ENCODE data around the gene UBXN4. TPM values are rescaled to one million over a fixed set of nuclear protein-coding genes. Genes with fewer than 3 reads are reported as not detected.

UBXN4 gene
- total RNA-seq, 1 donor from 2014 or later = 88.1 TPM

DNA sequence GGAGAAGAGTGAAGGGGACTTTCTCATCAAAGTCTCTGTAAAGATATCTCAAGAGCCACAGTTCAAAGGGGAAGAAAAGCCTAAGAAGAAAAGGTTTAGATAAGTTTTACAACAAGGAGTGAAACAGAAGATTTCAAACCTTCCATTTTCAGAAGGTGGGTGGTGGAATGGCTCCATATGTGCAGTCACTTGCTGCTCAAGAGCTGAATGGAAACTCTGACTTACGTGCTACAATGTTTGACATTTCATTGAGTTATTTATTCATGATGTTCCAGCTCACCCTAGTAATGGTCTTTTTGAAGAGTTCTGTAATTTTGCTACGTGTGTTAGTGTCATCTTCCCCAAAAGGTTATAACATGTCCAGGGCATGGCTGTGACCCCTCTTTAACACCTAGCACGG lies 73.6 kb downstream of the UBXN4 start:
- Histone ChIP-seq H3K9me3 (no peaks in the 10 kb centered on the region), H3K4me1 (no peaks in the 10 kb centered on the region), H3K27ac (no peak overlapping the region), H3K4me3 (no peak overlapping the region), H3K36me3 (no peaks in the 10 kb centered on the region), H3K27me3 (ENCODE audit: low read depth) (no peaks in the 10 kb centered on the region)
- ATAC-seq = no peak
- TF ChIP-seq, protein P1, sequence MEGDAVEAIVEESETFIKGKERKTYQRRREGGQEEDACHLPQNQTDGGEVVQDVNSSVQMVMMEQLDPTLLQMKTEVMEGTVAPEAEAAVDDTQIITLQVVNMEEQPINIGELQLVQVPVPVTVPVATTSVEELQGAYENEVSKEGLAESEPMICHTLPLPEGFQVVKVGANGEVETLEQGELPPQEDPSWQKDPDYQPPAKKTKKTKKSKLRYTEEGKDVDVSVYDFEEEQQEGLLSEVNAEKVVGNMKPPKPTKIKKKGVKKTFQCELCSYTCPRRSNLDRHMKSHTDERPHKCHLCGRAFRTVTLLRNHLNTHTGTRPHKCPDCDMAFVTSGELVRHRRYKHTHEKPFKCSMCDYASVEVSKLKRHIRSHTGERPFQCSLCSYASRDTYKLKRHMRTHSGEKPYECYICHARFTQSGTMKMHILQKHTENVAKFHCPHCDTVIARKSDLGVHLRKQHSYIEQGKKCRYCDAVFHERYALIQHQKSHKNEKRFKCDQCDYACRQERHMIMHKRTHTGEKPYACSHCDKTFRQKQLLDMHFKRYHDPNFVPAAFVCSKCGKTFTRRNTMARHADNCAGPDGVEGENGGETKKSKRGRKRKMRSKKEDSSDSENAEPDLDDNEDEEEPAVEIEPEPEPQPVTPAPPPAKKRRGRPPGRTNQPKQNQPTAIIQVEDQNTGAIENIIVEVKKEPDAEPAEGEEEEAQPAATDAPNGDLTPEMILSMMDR (IDR thresholded peaks at IDR 0.05) = no peak
- intact Hi-C loops (cut with DNase I) = no loop called here
- DNase-seq = no peak

DNA sequence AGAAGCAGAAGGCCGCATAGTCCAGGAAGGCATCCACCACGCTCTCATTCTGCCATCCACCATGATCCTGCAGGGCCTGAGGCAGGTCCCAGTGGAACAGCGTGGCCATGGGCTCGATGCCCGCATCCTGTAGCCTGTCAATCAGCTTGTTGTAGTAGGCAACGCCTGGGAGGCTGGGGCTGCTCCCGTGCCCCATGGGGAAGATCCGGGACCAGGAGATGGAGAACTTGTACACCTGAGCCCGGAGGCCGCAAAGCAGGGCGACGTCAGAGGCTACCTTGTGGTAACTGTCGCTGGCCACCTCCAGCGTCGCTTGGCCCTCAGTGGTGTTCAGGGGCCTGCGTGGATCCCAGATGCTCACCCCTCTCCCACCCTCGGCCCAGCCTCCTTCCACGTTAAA lies 75.8 kb downstream of the UBXN4 start:
- intact Hi-C loops (cut with DNase I) = no loop called here
- no peak for DNase-seq

DNA sequence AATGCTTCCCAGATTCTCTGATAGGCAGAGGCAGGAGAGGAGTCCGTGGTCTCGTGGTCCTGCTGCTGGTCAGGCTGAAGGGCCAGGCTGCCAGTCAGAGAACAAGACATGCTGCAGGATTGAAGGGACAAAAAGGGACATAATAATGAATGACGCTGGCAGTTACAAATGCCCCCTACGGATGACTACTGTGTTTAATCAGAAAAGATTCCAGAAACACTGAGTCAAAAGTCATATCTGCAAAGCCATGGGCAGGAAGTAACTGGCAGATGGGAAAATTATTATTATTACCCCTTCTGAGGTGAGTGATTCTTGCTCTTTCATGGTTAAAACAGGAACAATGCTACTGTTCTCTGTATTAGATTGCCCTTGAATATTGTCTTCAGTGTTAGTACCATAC lies 76.3 kb downstream of the UBXN4 start:
- Histone ChIP-seq H3K4me3 (no peak overlapping the region), H3K27ac (no peak overlapping the region), H3K27me3 (ENCODE audit: low read depth) (no peaks in the 10 kb centered on the region), H3K36me3 (no peaks in the 10 kb centered on the region), H3K9me3 (peaks cover 6% of the 10 kb centered on the region), H3K4me1 (no peaks in the 10 kb centered on the region)
- no peak for DNase-seq
- intact Hi-C loops (cut with DNase I) = no loop called here
- TF ChIP-seq, protein P1 (IDR thresholded peaks at IDR 0.05) = no peak
- no peak for ATAC-seq

More for the DNA sequence above, 75.8 kb downstream of the UBXN4 start:
- Histone ChIP-seq H3K9me3 (peaks cover 2% of the 10 kb centered on the region), H3K4me3 (no peak overlapping the region), H3K27me3 (ENCODE audit: low read depth) (no peaks in the 10 kb centered on the region), H3K27ac (no peak overlapping the region), H3K36me3 (no peaks in the 10 kb centered on the region), H3K4me1 (no peaks in the 10 kb centered on the region)
- TF ChIP-seq, protein P1 (IDR thresholded peaks at IDR 0.05) = no peak
- no peak for ATAC-seq

DNA sequence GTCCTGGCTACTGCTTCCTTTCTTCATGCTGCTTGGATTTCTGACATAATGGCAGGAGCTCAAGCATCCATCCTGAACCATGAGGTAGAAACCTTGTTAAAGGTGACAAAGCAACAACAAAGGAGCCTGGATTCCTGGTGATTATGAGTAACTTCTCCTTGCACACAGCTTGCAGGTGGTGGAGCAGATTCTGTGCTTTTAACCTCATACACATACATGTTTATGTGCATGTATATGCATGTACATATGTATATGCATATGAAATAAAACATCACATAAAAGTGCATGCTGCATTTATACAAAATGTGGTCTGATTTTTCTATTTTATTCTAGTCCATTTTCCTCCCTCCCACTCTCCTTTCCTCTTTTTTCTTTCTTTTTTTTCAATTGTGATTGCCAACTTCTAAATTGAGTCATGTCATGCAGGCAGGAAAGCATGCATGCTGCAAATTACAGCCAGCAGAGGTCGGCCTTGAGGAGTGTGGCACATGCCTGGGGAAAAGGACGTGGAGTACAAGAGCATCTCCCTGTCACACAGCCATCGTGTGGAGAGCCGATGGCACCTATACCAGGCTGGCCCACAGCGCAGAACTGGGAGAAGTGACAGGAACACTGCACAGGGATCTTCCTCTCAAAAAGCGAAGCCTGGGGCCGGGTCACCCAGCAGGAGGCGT lies 77.4 kb downstream of the UBXN4 start:
- no peak overlapping the region for H3K27ac ChIP-seq
- intact Hi-C loops (cut with DNase I) = no loop called here
- H3K27me3 ChIP-seq (ENCODE audit: low read depth) = no peaks in the 10 kb centered on the region
- ATAC-seq (no peak), DNase-seq (no peak)
- no peaks in the 10 kb centered on the region for H3K4me1 ChIP-seq
- H3K9me3 ChIP-seq = peaks cover 6% of the 10 kb centered on the region
- H3K36me3 ChIP-seq = no peaks in the 10 kb centered on the region
- TF ChIP-seq, protein P1 (IDR thresholded peaks at IDR 0.05) = no peak
- no peak overlapping the region for H3K4me3 ChIP-seq

DNA sequence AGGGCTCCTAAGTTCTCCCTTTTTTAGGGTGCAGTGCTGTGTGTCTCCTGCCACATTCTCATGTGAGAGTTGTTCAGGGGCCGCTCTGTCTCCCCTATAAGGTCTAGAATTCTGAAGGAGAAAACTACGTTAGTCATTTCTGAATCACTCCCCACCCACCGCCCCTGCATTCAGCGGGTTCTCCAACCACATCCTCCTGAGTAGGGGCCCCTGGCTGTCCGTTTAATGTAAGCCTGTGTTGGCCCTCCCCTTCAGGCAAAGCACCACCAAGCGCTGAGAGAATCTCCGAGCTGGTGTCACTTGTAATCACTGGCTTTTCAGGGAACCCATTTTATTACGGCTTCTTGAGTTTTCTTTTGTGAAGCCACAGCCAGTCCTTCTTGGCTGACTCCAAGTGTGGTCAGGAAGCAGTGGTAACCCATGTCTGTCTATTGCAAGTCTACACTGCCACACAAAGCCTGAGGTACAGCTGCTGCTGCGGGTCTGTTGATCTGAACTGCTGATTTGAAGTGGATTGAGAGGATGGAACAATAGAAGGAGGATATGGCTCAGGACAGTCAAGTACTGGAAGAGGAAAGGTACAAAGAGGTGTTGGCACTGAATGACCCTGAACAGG lies 78.5 kb downstream of the UBXN4 start:
- intact Hi-C loops (cut with DNase I) = no loop called here
- peak in 1 of 2 donors; percentile 17 for ATAC-seq
- Histone ChIP-seq H3K4me3 (no peak overlapping the region), H3K27ac (no peak overlapping the region), H3K4me1 (no peaks in the 10 kb centered on the region), H3K36me3 (no peaks in the 10 kb centered on the region), H3K9me3 (peaks cover 6% of the 10 kb centered on the region), H3K27me3 (ENCODE audit: low read depth) (no peaks in the 10 kb centered on the region)
- DNase-seq = no peak
- TF ChIP-seq, protein P1 (IDR thresholded peaks at IDR 0.05) = no peak
